Loucy (cell line): Measurements from ENCODE around the gene FAM169A.

Source experiments
- CTCF ChIP-seq: fragments of 200-600 bp; sonication (generic); conservative IDR thresholded peaks from 2 replicates; pipeline ENCODE4 v1.5.1; 2014; ENCODE audit warnings: mild to moderate bottlenecking, antibody characterized with exemption, low read length
- EZH2phosphoT487 ChIP-seq: fragments of 200-600 bp; IDR thresholded peaks from 2 replicates; pipeline ENCODE4 v1.6.1; 2018; ENCODE audit warnings: antibody characterized with exemption, mild to moderate bottlenecking, moderate library complexity, borderline replicate concordance

DNA sequence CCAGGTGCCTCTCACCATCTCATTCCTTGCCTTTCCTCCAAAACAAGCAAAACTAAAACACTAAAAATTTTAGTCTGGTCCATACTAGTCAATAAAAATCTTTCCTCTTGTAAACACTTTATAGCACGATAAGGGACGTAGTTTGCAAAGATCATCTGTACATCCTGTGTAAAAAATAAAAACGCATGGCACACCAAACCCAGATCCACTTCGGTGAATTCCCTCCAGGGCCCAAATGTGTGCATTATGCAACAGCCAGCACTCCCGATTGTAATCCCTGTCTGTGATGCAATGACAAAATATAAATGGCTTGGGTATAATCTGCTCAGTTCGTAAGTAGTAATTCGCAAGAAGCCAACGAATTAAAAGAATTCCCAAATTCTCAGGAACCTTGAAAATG is 1.4 kb downstream of the FAM169A start:
- no peak for TF ChIP-seq CTCF
- TF ChIP-seq EZH2phosphoT487 = no peak
